NCI-H1930 (cell line): ENCODE results near the gene SPTBN1.

ENCODE experiments used
- DNase-seq, 2 experiments: peaks; one replicate each; lab custom pipeline; 2025; lab: John Stamatoyannopoulos, UW

The SPTBN1 gene

DNA sequence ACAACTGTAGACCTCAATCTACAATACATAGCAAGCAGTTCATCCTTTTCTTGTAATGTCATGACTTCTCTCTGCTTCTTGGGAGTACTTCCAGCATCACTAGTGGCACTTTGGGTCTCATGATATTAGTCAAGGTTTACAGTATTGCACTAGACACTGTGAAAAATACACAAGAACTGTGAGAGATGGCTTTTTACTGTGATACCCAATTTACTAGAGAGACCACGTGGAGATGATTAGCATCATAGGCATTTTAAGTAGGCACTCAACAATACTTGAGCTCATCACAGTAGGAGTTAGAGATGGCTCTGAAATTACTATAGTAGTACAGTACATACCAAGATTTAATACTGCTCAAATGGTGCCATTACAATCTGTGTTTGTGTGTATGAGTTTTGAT is 154.6 kb downstream of the SPTBN1 start:
- DNase-seq = no peak

DNA sequence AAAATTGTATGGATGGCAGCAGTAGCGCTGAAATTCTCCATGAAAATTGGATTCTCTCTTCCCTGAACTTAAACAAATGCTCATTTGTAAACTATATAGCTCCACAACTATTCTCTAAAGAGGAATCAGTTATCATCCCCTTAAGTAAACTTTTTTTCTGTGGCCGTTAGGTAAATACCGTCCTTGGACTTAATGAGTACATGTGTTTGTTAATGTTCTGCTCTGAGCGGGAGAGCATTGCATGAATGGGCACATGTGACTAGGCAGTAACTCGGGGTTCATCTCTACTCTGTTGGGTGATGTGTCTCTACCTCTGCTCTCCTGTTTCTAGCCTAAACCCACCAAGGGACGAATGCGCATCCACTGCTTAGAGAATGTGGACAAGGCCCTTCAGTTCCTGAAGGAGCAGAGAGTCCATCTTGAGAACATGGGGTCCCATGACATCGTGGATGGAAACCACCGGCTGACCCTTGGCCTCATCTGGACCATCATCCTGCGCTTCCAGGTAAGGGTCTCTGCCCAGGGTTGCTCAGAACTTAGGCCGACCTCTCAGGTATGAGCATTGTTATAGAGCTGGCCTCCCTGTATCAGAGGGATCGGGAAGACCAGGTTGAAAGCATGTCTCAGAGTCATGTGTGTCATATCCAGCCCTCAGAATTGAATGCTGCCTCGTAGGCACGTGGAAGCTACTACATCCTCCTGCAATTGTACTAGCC is 155.9 kb downstream of the SPTBN1 start:
- no peak for DNase-seq

DNA sequence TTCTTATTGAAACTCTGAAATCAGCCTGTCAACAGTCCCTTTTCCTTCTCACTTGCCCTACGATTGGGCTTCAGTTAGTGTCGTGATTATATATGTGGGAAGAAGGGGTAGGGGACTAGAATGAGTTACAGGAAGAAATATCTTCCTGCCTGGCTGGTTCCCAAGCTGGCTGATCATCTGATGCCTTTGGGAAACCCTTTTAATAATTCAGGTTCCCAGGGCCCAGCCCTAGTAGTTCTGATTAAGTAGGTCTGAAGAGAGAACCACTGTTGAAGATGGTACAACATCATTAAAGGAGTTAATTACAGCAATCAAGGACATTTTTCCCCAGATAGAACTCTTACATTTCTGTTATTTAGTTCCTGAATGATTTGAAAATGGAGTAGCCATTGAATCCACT is 157.3 kb downstream of the SPTBN1 start:
- DNase-seq = no peak

DNA sequence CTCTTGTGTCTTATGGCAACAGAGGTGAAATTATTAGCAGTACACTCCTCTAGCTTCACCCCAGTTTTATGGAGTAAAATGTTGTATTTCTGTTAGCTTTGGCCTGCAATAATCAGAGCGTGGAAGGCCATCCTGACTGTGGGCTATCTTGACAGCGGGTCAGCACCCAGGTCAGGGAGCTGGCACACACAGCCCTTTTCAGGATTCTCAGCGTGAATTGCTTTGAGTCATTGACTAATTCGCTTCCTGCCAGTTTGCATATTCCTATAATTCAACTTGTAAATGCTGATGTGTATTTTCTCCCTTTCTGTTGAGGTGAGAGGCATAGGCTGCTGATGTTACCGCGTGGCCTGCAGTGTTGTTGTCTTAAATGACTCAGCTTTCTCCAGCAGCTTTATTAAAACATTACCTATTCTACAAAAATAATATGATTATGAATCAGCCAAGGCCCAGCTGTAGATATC is 157.7 kb downstream of the SPTBN1 start:
- no peak for DNase-seq

DNA sequence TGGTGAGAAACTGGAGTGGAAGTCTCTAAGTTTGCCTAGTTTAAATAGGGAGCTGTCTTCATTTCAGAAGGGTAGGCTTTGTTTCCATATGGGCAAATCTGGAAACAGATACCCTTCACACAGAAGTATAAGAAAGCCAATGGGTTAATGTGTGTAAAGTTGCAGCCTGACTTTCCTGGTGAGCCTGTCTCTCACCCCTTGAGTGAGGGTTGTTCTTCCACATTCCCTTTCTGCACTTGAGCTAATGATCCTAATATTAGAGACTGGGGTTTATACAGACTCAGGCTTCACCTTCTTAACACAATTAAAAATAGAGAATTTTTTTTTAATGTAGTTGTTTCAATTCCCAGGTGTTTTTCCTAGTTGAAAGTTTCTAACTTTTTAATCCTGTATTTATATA is 158.7 kb downstream of the SPTBN1 start:
- no peak for DNase-seq

DNA sequence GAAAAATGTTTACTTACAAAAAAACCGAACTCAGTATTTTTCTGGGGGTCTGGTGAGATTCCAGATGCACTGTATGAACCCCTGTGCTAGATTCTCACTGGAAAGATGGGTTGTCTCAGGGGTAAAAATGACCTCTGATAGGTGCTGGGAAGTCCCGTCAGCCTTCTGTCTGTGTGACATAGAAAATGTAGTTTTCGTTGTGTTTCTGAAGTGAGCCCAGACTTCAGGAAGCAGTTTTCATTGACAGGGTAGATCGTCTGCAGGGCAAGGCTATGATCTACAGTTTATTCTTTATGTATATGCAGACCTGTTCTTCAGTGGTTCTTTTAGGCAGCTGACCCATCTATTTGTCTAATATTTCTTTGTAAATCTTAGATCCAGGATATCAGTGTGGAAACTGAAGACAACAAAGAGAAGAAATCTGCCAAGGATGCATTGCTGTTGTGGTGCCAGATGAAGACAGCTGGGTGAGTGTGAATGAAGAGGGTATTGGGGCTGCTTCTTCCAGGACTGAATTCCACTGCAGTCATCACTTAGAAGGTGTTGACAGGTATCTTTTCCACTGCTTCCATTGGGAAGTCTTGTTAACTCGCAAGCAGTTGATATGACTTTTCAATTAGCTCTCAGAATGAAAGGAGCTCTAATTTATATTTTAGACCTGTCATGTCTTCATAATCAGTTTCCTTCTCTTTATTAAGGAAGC is 159.9 kb downstream of the SPTBN1 start:
- no peak for DNase-seq

DNA sequence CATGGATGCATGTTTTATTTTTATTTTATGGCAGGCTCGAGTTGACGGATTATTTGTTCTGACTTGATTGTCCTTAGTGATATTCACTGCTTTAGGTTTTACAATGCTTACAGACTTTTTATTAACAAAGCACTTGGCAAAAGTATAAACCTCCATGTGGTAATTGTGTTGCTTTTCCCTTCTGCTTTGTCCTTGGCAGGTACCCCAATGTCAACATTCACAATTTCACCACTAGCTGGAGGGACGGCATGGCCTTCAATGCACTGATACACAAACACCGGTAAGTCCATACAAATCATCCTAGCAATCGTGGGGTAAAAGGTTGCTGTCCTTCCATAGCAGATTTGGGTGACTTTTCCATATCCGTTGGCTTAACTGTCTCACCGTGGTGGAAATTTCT is 161.3 kb downstream of the SPTBN1 start:
- no peak for DNase-seq

DNA sequence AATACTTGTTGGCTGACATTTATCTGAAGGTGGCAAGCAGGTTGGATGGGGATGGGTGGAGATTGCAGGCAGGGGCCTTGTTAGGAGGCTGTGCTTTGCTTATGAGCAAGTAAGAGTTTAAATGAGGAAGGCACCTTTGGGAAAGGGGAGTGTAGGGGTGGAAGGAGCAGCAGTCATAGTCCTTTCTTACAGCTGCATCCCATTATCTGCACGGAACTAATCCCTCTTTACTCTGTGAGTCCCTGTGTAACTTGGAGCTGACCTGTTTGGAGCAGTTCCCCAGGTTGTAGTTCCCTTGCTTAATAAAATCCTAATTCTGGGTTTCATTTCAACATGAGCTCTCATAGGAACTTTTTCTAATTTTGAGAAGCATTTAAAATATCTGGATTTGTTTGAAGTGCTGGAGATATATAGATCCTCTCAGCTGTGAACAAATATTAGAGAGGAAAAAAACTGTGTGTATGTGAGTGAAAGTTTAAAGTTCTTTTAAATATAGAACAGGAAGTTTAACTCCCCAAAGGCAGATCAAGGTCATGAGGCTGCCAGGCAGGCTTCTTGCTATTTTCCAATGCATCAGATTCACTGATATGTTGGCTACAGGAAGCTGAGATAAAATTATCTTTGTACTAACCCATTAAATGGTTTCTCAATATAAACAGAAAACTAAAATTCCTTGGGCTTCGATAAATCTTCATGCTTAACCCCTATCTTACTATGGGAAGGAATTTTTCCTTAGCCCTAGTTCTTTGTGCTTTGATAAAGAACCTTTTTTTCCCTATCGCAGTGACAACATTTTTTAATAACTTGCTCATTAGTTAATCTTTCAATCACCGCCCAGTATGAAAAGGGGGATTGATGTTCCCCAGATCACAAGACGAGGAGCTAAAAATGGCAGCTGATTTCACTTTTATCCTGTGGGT is 162.8 kb downstream of the SPTBN1 start:
- no peak for DNase-seq

DNA sequence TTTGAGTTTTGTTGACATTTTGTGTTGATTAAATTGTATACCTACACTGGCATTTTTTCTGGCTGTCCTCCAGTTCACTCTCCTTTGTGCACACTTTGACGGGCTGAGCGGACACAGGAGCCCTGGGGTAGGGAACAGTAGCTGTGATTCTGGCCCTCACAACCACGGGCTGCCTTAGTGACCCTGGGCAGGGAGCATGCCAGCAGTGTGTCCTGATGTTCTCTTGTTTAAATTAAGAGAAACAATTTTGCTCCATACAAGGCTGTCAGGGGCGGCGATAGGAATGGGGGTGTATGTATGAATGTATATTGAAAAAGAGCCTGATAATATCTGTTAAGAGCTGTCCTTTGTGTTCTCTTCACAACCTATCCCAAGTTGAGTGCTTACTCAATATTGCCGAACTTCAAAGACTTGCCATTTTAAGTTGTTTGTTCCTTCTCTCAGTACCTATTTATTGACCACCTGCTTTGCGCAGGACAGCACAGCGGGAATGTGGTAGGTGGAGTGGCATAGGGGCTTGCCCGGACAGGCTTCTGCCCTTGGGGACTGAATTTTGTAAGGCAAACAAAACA is 163.6 kb downstream of the SPTBN1 start:
- no peak for DNase-seq

DNA sequence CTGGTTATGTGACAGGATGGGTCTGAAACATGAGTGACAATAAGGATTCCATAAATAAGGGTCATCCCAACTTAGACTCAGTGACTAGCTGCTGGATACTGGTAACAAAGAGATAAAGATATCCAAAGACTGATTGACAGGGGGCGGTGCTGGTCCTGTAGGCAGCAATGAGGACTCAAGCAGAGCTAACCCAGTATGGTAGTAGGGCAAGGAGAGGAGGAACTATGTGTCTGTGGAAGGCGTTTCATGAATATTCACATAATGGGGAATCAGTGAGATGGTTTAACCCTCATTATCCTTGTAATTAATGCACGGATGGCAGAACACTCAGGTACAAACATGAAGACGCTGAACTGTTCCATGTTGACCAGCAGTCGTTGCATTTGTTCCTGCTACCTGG is 164.8 kb downstream of the SPTBN1 start:
- DNase-seq = no peak

DNA sequence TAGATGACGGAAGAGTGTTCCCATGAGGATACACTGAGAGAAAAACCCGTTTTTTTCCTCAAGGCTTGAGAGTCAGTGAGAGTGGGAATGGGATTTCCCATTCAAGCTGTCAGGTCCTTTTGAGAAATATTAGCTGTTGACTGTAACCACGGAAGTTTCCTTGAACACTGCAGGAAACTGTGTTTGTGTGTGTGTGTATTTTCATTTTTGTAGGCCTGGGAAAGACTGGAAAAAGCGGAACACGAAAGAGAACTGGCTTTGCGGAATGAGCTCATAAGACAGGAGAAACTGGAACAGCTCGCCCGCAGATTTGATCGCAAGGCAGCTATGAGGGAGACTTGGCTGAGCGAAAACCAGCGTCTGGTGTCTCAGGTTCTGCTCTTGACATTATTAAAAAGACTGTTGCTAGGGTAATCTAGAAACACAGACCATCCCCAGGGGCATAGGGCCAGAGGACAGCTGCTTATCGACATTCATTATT is 168.5 kb downstream of the SPTBN1 start:
- DNase-seq = no peak

DNA sequence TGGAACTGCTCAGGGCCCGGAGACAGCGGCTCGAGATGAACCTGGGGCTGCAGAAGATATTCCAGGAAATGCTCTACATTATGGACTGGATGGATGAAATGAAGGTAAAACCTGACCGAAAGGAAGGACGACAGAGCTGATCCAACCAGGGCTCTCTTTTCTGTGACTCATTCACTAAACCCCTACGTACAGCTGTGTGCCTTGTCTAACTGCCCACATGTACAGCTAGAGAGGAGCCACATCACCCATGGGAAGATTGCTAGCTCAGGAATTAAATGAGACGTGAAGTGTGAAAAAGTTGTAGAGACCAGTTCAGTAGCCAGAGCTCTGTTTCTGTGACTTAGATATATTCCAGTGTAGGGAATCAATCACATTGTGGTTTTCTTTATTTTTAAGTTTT is 170.0 kb downstream of the SPTBN1 start:
- DNase-seq = no peak

DNA sequence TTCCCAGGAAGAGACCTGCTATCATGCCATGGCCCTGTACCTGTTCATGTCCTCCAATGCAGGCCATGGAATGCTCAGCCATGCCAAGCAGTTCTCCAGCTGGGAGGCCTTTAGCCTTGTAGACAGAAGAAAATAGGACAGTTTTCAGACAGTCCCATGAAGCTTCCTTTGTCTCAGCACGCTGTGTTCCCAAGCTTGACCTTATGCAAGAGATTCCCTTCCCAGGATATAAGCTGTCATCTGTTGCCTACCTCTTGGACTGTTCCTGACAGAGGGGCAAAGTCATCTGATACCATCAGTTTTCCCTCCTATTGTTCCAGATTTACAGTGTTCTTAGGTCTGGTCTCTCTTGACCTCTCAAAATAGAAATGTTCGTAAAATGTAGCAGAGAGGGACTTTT is 170.8 kb downstream of the SPTBN1 start:
- DNase-seq = no peak

DNA sequence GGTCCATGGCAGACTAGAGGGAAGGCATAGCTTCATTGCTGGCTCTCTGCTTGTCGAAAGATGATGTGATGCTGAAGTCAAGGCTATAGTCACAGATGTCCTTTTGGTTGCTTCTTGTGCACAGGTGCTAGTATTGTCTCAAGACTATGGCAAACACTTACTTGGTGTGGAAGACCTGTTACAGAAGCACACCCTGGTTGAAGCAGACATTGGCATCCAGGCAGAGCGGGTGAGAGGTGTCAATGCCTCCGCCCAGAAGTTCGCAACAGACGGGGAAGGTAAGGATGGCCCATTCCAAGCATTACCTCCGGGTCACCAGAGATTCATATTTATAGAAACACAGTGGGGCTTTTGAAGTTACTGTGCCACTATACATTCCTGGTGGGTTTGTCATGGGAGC is 171.8 kb downstream of the SPTBN1 start:
- DNase-seq = no peak

DNA sequence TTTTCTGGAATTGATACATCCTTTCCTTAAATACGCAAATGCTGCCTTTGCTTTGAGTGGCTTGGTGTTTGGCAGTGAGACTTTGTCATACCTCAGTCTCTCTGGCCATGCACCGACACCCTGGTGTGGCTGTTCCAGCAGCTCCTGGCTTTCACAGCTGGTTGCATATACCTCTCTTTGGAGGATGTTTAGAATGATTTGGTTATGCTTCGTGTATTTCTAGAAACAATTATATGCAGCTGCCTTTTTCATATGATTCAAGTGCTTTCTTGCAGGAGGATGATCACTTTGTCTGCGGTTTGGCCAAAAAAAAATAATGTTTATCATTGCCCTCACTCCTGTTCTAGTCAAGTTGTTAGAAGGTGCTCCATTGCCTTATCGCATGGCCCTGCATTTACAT is 172.3 kb downstream of the SPTBN1 start:
- DNase-seq = no peak

DNA sequence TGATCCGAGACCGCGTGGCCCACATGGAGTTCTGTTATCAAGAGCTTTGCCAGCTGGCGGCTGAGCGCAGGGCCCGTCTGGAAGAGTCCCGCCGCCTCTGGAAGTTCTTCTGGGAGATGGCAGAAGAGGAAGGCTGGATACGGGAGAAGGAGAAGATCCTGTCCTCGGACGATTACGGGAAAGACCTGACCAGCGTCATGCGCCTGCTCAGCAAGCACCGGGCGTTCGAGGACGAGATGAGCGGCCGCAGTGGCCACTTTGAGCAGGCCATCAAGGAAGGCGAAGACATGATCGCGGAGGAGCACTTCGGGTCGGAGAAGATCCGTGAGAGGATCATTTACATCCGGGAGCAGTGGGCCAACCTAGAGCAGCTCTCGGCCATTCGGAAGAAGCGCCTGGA is 172.8 kb downstream of the SPTBN1 start:
- no peak for DNase-seq

DNA sequence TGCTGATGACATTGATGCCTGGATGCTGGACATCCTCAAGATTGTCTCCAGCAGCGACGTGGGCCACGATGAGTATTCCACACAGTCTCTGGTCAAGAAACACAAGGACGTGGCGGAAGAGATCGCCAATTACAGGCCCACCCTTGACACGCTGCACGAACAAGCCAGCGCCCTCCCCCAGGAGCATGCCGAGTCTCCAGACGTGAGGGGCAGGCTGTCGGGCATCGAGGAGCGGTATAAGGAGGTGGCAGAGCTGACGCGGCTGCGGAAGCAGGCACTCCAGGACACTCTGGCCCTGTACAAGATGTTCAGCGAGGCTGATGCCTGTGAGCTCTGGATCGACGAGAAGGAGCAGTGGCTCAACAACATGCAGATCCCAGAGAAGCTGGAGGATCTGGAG is 173.3 kb downstream of the SPTBN1 start:
- no peak for DNase-seq

DNA sequence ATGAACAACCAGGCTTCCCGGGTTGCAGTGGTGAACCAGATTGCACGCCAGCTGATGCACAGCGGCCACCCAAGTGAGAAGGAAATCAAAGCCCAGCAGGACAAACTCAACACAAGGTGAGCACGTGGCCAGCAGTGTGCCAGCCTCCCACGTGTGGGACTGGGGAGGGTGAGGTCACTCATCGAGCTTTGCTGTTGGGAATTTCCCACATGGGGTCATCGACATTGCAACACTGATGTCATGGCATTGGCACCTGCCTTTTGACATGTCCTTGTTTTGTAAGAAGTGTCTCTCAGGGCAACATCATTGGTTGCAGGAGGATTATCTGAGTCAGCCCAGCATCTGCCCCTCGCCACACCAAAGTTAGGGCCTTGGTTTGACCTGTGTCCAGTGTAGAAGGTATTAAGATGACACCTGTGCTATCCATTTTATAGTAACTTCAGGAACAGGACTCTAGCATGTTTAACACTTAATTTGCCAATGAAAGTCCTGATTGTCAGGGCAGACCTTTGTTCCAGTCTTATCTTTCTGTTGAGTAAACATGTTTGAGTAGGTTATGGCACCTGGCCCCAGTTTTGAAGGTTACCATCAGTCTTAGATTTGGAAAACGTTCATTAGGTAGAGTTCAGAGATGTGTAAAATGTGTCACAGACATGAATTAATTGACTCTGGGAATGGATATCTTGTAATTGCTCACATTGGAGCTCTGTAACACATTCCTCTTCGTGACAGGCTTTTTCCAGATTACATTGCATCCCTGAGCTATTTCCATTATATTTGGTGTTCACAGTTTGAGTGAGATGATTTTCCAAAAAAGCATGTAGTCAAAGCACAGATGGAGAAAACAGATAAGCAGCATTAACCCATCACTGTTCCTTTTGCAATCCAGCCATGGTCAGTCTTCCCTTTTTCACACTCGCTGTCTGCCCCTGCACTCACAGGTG is 174.1 kb downstream of the SPTBN1 start:
- DNase-seq = no peak

DNA sequence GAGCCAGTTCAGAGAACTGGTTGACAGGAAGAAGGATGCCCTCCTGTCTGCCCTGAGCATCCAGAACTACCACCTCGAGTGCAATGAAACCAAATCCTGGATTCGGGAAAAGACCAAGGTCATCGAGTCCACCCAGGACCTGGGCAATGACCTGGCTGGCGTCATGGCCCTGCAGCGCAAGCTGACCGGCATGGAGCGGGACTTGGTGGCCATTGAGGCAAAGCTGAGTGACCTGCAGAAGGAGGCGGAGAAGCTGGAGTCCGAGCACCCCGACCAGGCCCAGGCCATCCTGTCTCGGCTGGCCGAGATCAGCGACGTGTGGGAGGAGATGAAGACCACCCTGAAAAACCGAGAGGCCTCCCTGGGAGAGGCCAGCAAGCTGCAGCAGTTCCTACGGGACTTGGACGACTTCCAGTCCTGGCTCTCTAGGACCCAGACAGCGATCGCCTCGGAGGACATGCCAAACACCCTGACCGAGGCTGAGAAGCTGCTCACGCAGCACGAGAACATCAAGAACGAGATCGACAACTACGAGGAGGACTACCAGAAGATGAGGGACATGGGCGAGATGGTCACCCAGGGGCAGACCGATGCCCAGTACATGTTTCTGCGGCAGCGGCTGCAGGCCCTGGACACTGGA is 174.9 kb downstream of the SPTBN1 start:
- no peak for DNase-seq

DNA sequence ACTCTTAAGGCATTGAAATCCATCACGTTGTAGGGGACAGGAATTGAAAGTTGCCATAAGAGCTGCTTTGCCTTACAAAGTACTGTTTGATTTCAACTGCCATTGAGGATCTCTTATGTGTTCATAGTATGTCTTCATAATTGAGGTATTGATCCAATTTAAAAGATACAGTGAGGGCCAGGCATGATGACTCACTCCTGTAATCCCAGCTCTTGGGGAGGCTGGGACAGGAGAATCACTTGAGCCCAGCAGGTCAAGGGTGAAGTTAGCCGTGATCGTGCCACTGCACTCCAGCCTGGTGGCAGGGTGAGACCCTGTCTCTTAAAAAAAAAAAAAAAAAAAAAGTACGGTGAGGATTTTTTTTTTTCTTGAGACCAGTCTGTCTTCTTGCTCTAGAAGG is 175.6 kb downstream of the SPTBN1 start:
- DNase-seq = no peak
